Uterus (tissue), 4 donors: Measurements from ENCODE around the gene CSGALNACT2. TPM values are rescaled to one million over a fixed set of nuclear protein-coding genes. Genes with fewer than 3 reads are reported as not detected.

Experiments
- DNase-seq, 2 donors: peaks; one replicate each; pipeline ENCODE4 v3.0.0-alpha.2; 2019 to 2020
- H3K27ac ChIP-seq, 2 donors: fragments of 200-600 bp; sonication (generic); 1 replicate in 1 of 2; 2 replicates in 1 of 2; pipeline ENCODE4 v1.5.1; 2016 to 2018
- H3K27me3 ChIP-seq, 2 donors: fragments of 200-600 bp; sonication (generic); one replicate each; pipeline ENCODE4 v1.5.1; 2018 to 2019; ENCODE audit warnings: control low read depth in 1 of 2
- H3K36me3 ChIP-seq, 2 donors: fragments of 200-600 bp; sonication (generic); one replicate each; pipeline ENCODE4 v1.5.1; 2019; ENCODE audit warnings: control low read depth in 1 of 2
- H3K4me1 ChIP-seq, 2 donors: fragments of 200-600 bp; sonication (generic); one replicate each; pipeline ENCODE4 v1.5.1; 2018 to 2019; ENCODE audit warnings: control low read depth in 1 of 2
- H3K4me3 ChIP-seq, 2 donors: fragments of 200-600 bp; sonication (generic); 1 replicate in 1 of 2; 2 replicates in 1 of 2; pipeline ENCODE4 v1.5.1; 2018 to 2019; ENCODE audit warnings: mild to moderate bottlenecking in 1 of 2
- H3K9me3 ChIP-seq, 2 donors: fragments of 200-600 bp; sonication (generic); one replicate each; pipeline ENCODE4 v1.5.1; 2019; ENCODE audit warnings: control low read depth in 1 of 2
- CTCF ChIP-seq, 4 experiments: fragments of 200-600 bp in 2 of 4; fragments of 450-650 bp in 2 of 4; sonication (generic) in 2 of 4; IDR thresholded peaks; one replicate each; pipeline ENCODE4 v1.5.1; 2016 to 2019; ENCODE audit warnings: antibody characterized with exemption in 4 of 4, mild to moderate bottlenecking in 2 of 4, moderate library complexity in 1 of 4
- POLR2A ChIP-seq, 2 donors: fragments of 450-650 bp; IDR thresholded peaks; one replicate each; pipeline ENCODE4 v1.6.1; 2016; ENCODE audit warnings: antibody characterized with exemption in 2 of 2, mild to moderate bottlenecking in 1 of 2, moderate library complexity in 1 of 2
- intact Hi-C: fragments of 100-400 bp; cut with DNase I; formaldehyde crosslinking; loops from one replicate; pipeline ENCODE4 v1.15.1; 2023; ENCODE audit warnings: low total_unique reads
- total RNA-seq, 4 donors: library from RNA; depleted of rRNA in 3 of 4; stranded (reverse); fragments of >200 nt in 3 of 4; gene quantifications; one replicate each; pipeline versions ENCODE4 v1.1.0 to v1.2.4, GENCODE V29; 2014 to 2023
- donor health status: DM: yes; HTN: yes; CAD: no.

The CSGALNACT2 gene
- total RNA-seq, 4 donors from 2014 or later: 18.4 to 43.7 (median 25.1) TPM

GRCh38 chr10:43222210-43222720 lies 84.0 kb downstream of the CSGALNACT2 start:
- Histone ChIP-seq H3K27me3 (no peaks in the 10 kb centered on the region), H3K36me3 (no peaks in the 10 kb centered on the region), H3K9me3 (no peaks in the 10 kb centered on the region), H3K27ac (no peak overlapping the region), H3K4me1 (no peaks in the 10 kb centered on the region), H3K4me3 (no peak overlapping the region)
- TF ChIP-seq POLR2A (IDR thresholded peaks at IDR 0.05) (no peak), CTCF (IDR thresholded peaks at IDR 0.05) (no peak)
- intact Hi-C loops: no loop called here
- DNase-seq: peak; percentile 1 to 3

- no peak for DNase-seq
- no peak overlapping the region for H3K27ac ChIP-seq
- intact Hi-C loops: no loop called here
Measured at GRCh38 chr10:43223056-43223455, 84.8 kb downstream of the CSGALNACT2 start.

GRCh38 chr10:43224321-43224720 lies 86.1 kb downstream of the CSGALNACT2 start:
- Histone ChIP-seq H3K27ac (no peak overlapping the region), H3K36me3 (no peaks in the 10 kb centered on the region), H3K27me3 (no peaks in the 10 kb centered on the region), H3K4me1 (no peaks in the 10 kb centered on the region), H3K9me3 (no peaks in the 10 kb centered on the region), H3K4me3 (no peak overlapping the region)
- no peak for TF ChIP-seq CTCF (IDR thresholded peaks at IDR 0.05)
- no peak for DNase-seq
- intact Hi-C loops: no loop called here

More at GRCh38 chr10:43223056-43223455, 84.8 kb downstream of the CSGALNACT2 start:
- Histone ChIP-seq H3K27me3 (no peaks in the 10 kb centered on the region), H3K36me3 (no peaks in the 10 kb centered on the region), H3K4me3 (no peak overlapping the region), H3K9me3 (no peaks in the 10 kb centered on the region), H3K4me1 (no peaks in the 10 kb centered on the region)
- TF ChIP-seq CTCF (IDR thresholded peaks at IDR 0.05) (no peak), POLR2A (IDR thresholded peaks at IDR 0.05) (no peak)

- Histone ChIP-seq H3K4me3 (no peak overlapping the region), H3K9me3 (no peaks in the 10 kb centered on the region), H3K4me1 (peaks cover 0 to 4% of the 10 kb centered on the region in 2 donors), H3K36me3 (no peaks in the 10 kb centered on the region), H3K27ac (no peak overlapping the region), H3K27me3 (peaks cover 0 to under 1% of the 10 kb centered on the region in 2 donors)
- intact Hi-C loops: no loop called here
- no peak for TF ChIP-seq CTCF (IDR thresholded peaks at IDR 0.05)
- no peak for TF ChIP-seq POLR2A (IDR thresholded peaks at IDR 0.05)
- no peak for DNase-seq
Measured at GRCh38 chr10:43225004-43225786, 87.0 kb downstream of the CSGALNACT2 start.

GRCh38 chr10:43225787-43226153 lies 87.5 kb downstream of the CSGALNACT2 start:
- H3K4me3 ChIP-seq: no peak overlapping the region

More at GRCh38 chr10:43225787-43226153, 87.5 kb downstream of the CSGALNACT2 start:
- Histone ChIP-seq H3K27me3 (peaks cover 0 to 4% of the 10 kb centered on the region in 2 donors), H3K4me1 (peaks cover 0 to 4% of the 10 kb centered on the region in 2 donors), H3K9me3 (no peaks in the 10 kb centered on the region), H3K36me3 (no peaks in the 10 kb centered on the region), H3K27ac (no peak overlapping the region)
- intact Hi-C loops: no loop called here
- DNase-seq: peak in 1 of 2 donors; percentile 10
- no peak for TF ChIP-seq CTCF (IDR thresholded peaks at IDR 0.05)
- TF ChIP-seq POLR2A (IDR thresholded peaks at IDR 0.05): no peak
